SK-N-SH (cell line): ENCODE data around the gene CEP78. TPM values are rescaled to one million over a fixed set of nuclear protein-coding genes. Genes with fewer than 3 reads are reported as not detected.

Experiments used
- CTCF ChIA-PET: fragments of 300-600, 350-600 bp; formaldehyde crosslinking; extraction: SDS; loops from one replicate; lab custom pipeline; 2021; lab: Yijun Ruan, JAX
- POLR2A ChIA-PET: fragments of 350-600 bp; sonication (Branson Sonifier 250); formaldehyde crosslinking; extraction: SDS; loops from one replicate; lab custom pipeline; 2020; ENCODE audit warnings: antibody characterized with exemption, inconsistent platforms; lab: Yijun Ruan, JAX
- DNase-seq: peaks from one replicate; pipeline ENCODE4 v3.0.0; 2012
- H2AFZ ChIP-seq: fragments of 200-600 bp; sonication (generic); 2 replicates; pipeline ENCODE4 v1.8.1; 2016; ENCODE audit warnings: antibody characterized with exemption, mild to moderate bottlenecking, low read depth
- H3F3A ChIP-seq: fragments of 200-600 bp; sonication (generic); replicated peaks from 2 replicates; pipeline ENCODE3; 2016; ENCODE audit warnings: antibody characterized with exemption, mild to moderate bottlenecking; ENCODE audit not compliant: insufficient read depth
- H3K27ac ChIP-seq, 2 experiments: fragments of 200-500 bp in 1 of 2; fragments of 200-600 bp in 1 of 2; sonication (Bioruptor generic) in 1 of 2; sonication (generic), shearing (Covaris generic) in 1 of 2; 2 replicates each; pipeline versions ENCODE4 v1.5.1 to v1.6.1; 2014 to 2016; ENCODE audit warnings: low read depth in 2 of 2, inconsistent platforms in 1 of 2, low read length in 1 of 2, mild to moderate bottlenecking in 1 of 2, mixed read lengths in 1 of 2
- H3K27me3 ChIP-seq: fragments of 200-600 bp; sonication (generic), shearing (Covaris generic); 2 replicates; pipeline ENCODE4 v1.6.1; 2016; ENCODE audit warnings: mixed run types; ENCODE audit not compliant: insufficient read depth
- H3K36me3 ChIP-seq, 2 experiments: fragments of 200-500 bp in 1 of 2; fragments of 200-600 bp in 1 of 2; sonication (Bioruptor generic) in 1 of 2; sonication (generic) in 1 of 2; replicated peaks in 1 of 2; 2 replicates each; pipeline versions ENCODE3 to v1.5.1; 2014 to 2016; ENCODE audit warnings: low read length in 1 of 2, mild to moderate bottlenecking in 1 of 2; ENCODE audit not compliant: insufficient read depth in 2 of 2, control insufficient read depth in 1 of 2
- H3K4me1 ChIP-seq, 2 experiments: fragments of 200-500 bp in 1 of 2; fragments of 200-600 bp in 1 of 2; sonication (Bioruptor generic) in 1 of 2; sonication (generic), shearing (Covaris generic) in 1 of 2; 2 replicates each; pipeline versions ENCODE4 v1.5.1 to v1.6.1; 2014 to 2016; ENCODE audit warnings: low read depth in 1 of 2, low read length in 1 of 2, mixed run types in 1 of 2; ENCODE audit not compliant: insufficient read depth in 2 of 2, control insufficient read depth in 1 of 2
- H3K4me2 ChIP-seq: fragments of 200-600 bp; sonication (generic), shearing (Covaris generic); 2 replicates; pipeline ENCODE4 v1.6.1; 2017; ENCODE audit warnings: mixed run types
- H3K4me3 ChIP-seq, 2 experiments: fragments of 200-500 bp in 1 of 2; fragments of 200-600 bp in 1 of 2; sonication (Bioruptor generic) in 1 of 2; sonication (generic), shearing (Covaris generic) in 1 of 2; 2 replicates each; pipeline versions ENCODE4 v1.5.1 to v1.8.1; 2014 to 2016; ENCODE audit warnings: low read depth in 2 of 2, inconsistent platforms in 1 of 2, low read length in 1 of 2, mild to moderate bottlenecking in 1 of 2, mixed read lengths in 1 of 2, moderate library complexity in 1 of 2
- H3K79me2 ChIP-seq: fragments of 200-600 bp; sonication (generic); 2 replicates; pipeline ENCODE4 v1.8.1; 2017; ENCODE audit warnings: mild to moderate bottlenecking; ENCODE audit not compliant: insufficient read depth
- H3K9ac ChIP-seq: fragments of 200-600 bp; sonication (generic); 2 replicates; pipeline ENCODE4 v1.6.1; 2017; ENCODE audit warnings: mixed run types
- H3K9me2 ChIP-seq: fragments of 200-600 bp; sonication (generic); 2 replicates; pipeline ENCODE4 v1.6.1; 2017; ENCODE audit warnings: mixed run types
- H3K9me3 ChIP-seq: fragments of 200-600 bp; sonication (generic); 2 replicates; pipeline ENCODE4 v1.6.1; 2017; ENCODE audit warnings: mixed run types, mild to moderate bottlenecking, moderate library complexity
- H4K20me1 ChIP-seq: fragments of 200-600 bp; sonication (generic); 2 replicates; pipeline ENCODE4 v1.6.1; 2017; ENCODE audit warnings: mild to moderate bottlenecking, mixed run types; ENCODE audit not compliant: insufficient read depth
- CHD2 ChIP-seq: fragments of 150-350 bp; IDR thresholded peaks from 2 replicates; pipeline ENCODE4 v1.6.1; 2018; ENCODE audit warnings: low read length; ENCODE audit not compliant: partially characterized antibody
- EZH2phosphoT487 ChIP-seq: fragments of 200-600 bp; sonication (generic); IDR thresholded peaks from 2 replicates; pipeline ENCODE4 v1.6.1; 2017; ENCODE audit warnings: low read depth, mixed run types, mild to moderate bottlenecking, antibody characterized with exemption, moderate library complexity, borderline replicate concordance
- FOSL2 ChIP-seq: IDR thresholded peaks from 2 replicates; pipeline ENCODE4 v1.4.0; 2012; ENCODE audit warnings: low read depth, mild to moderate bottlenecking, moderate library complexity, borderline replicate concordance
- FOXJ3 ChIP-seq: sonication (generic); formaldehyde crosslinking; IDR thresholded peaks from 2 replicates; pipeline ENCODE4 v1.5.1; 2020; ENCODE audit warnings: mild to moderate bottlenecking, missing genetic modification reagents
- FOXM1 ChIP-seq: IDR thresholded peaks from 2 replicates; pipeline ENCODE4 v1.4.0; 2012; ENCODE audit warnings: low read depth, mild to moderate bottlenecking
- IRF3 ChIP-seq: fragments of 150-350 bp; IDR thresholded peaks from 2 replicates; pipeline ENCODE4 v1.6.1; 2016; ENCODE audit warnings: mild to moderate bottlenecking, low read depth, low read length
- JUND ChIP-seq: IDR thresholded peaks from 2 replicates; pipeline ENCODE4 v1.4.0; 2012
- MEF2A ChIP-seq: IDR thresholded peaks from 2 replicates; pipeline ENCODE4 v1.4.0; 2012; ENCODE audit warnings: low read depth, borderline replicate concordance
- MXI1 ChIP-seq: IDR thresholded peaks from 2 replicates; pipeline ENCODE4 v1.6.1; 2012; ENCODE audit warnings: mild to moderate bottlenecking, low read depth, low read length, improper control_type of control experiment
- NFIC ChIP-seq: IDR thresholded peaks from 2 replicates; pipeline ENCODE4 v1.4.0; 2012; ENCODE audit warnings: borderline replicate concordance
- NRF1 ChIP-seq: IDR thresholded peaks from 2 replicates; pipeline ENCODE4 v1.6.1; 2012; ENCODE audit warnings: low read depth, mild to moderate bottlenecking, low read length
- POLR2AphosphoS5 ChIP-seq: IDR thresholded peaks from 2 replicates; pipeline ENCODE4 v1.6.1; 2012; ENCODE audit warnings: low read depth, low read length
- RAD21 ChIP-seq: IDR thresholded peaks from 2 replicates; pipeline ENCODE4 v1.6.1; 2012; ENCODE audit warnings: mild to moderate bottlenecking, low read length
- RCOR1 ChIP-seq: fragments of 150-350 bp; IDR thresholded peaks from 2 replicates; pipeline ENCODE4 v1.6.1; 2017; ENCODE audit warnings: antibody characterized with exemption, low read length
- RFX5 ChIP-seq: IDR thresholded peaks from 2 replicates; pipeline ENCODE4 v1.6.1; 2012; ENCODE audit warnings: mild to moderate bottlenecking, improper control_type of control experiment, low read length
- SIN3A ChIP-seq: IDR thresholded peaks from 2 replicates; pipeline ENCODE4 v1.6.1; 2012; ENCODE audit warnings: low read depth, mild to moderate bottlenecking, low read length, moderate library complexity, borderline replicate concordance
- TAF1 ChIP-seq: IDR thresholded peaks from 2 replicates; pipeline ENCODE4 v1.6.1; 2012; ENCODE audit warnings: low read depth, mild to moderate bottlenecking, low read length, moderate library complexity, borderline replicate concordance
- TCF12 ChIP-seq: IDR thresholded peaks from 2 replicates; pipeline ENCODE4 v1.4.0; 2012
- USF2 ChIP-seq: fragments of 150-350 bp; IDR thresholded peaks from 2 replicates; pipeline ENCODE4 v1.6.1; 2017; ENCODE audit warnings: antibody characterized with exemption, low read length, low read depth, borderline replicate concordance
- YY1 ChIP-seq: IDR thresholded peaks from 2 replicates; pipeline ENCODE4 v1.4.0; 2012; ENCODE audit warnings: low read depth, mild to moderate bottlenecking
- WGBS: methylation state at CpG from one replicate; pipeline ENCODE4 v1.1.6; 2017; ENCODE audit warnings: low lambda C conversion rate; 5-methylcytosine and 5-hydroxymethylcytosine counted together
- polyA plus RNA-seq, 3 experiments: library from polyadenylated mRNA; depleted of rRNA; stranded (reverse); fragments of >200 nt; gene quantifications; 2 replicates each; pipeline ENCODE4 v1.2.3, GENCODE V29; 2012
- TF ChIP-seq, protein P1 (sequence below): IDR thresholded peaks from 2 replicates; pipeline ENCODE4 v1.4.0; 2012; ENCODE audit warnings: low read depth, borderline replicate concordance
- TF ChIP-seq, protein P2 (sequence below): IDR thresholded peaks from 2 replicates; pipeline ENCODE4 v1.4.0; 2012; ENCODE audit warnings: low read depth
- TF ChIP-seq, protein P3 (sequence below): fragments of 200-600 bp; sonication (generic); IDR thresholded peaks from 2 replicates; pipeline ENCODE4 v1.6.1; 2017; ENCODE audit warnings: antibody characterized with exemption, mild to moderate bottlenecking, moderate library complexity
- TF ChIP-seq, protein P4 (sequence below): IDR thresholded peaks from 2 replicates; pipeline ENCODE4; 2012

The CEP78 gene
- polyA plus RNA-seq, 1 of the 3 experiments (the other 2 are of a cell fraction): 6.2 TPM

DNA sequence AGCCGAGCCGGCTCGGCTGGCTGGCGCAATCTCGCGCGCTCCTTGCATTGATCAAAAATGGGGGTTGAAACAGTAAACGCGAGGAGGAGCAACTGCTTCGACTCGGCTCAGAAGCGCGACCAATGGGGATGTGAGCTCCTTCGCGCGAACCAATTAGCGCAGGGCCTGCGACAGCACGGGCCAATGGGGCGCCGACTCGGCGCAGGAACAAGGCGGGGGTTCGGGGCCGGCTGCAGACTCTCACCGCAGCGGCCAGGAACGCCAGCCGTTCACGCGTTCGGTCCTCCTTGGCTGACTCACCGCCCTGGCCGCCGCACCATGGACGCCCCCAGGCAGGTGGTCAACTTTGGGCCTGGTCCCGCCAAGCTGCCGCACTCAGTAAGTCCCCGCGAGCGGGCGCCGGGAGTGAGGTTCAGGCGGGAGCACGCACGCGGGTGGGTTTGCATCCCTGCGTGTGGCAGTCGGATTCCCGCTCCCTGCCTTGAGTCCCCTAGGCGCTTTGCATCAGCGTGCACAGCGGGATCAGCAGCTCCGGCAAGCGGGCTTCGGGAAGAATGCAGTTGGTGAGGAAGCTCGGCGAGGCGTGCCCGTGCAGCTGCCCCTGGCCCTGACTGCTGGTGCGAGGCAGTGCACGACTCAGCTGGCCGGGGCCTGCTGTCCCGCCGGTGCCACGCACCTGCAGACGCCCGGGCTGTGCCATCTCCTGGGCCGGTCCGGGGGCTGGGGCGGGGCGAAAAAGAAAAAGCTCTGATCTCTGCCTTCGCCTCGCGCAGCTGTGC lies 61.2 kb downstream of the CEP78 start, which contains the start of gene PSAT1:
Gene PSAT1 (plus strand): TSS at position 233 of the 779 bp plus-strand sequence. CDS start 86 bp downstream, at position 319.
- WGBS: 0% methylated on average over 12 of the region's 76 CpGs
- ChIA-PET POLR2A (interaction anchor here (0.6 to 3.1 kb wide), 20 partner anchors 8 to 400 kb away, joined by 3 to 23 read pairs (median 4); partner anchors contain the start of gene CEP78), CTCF (interaction anchor here (0.7 to 3.5 kb wide), 14 partner anchors 10 to 74 kb away, joined by 3 to 9 read pairs (median 3); no protein-coding TSS in a partner anchor)
- Histone ChIP-seq H3K79me2 (peaks cover 5% of the 10 kb centered on the region), H3K9me3 (no peaks in the 10 kb centered on the region), H3K36me3 (peaks cover 11 to 16% of the 10 kb centered on the region in 2 experiments), H3K27me3 (no peaks in the 10 kb centered on the region), H3K4me1 (peaks cover 4 to 14% of the 10 kb centered on the region in 2 experiments; a peak in 2 of 4 replicates), H3K4me3 (peak within 1 kb of the TSS; percentile 92 to 93), H2AFZ (peak within 1 kb of the TSS; percentile 95), H3K9me2 (no peaks in the 10 kb centered on the region), H3K27ac (peak within 1 kb of the TSS; percentile 55 to 95), H3K4me2 (peak within 1 kb of the TSS; percentile 87), H3K9ac (peak within 1 kb of the TSS; percentile 70), H3F3A (no peaks in the 10 kb centered on the region), H4K20me1 (no peaks in the 10 kb centered on the region)
- DNase-seq: peak; percentile 98
- TF ChIP-seq TAF1: peak; percentile 63; the same call in 1 of the 2 replicates
- peak; percentile 78 for TF ChIP-seq POLR2AphosphoS5
- TF ChIP-seq, protein P1, sequence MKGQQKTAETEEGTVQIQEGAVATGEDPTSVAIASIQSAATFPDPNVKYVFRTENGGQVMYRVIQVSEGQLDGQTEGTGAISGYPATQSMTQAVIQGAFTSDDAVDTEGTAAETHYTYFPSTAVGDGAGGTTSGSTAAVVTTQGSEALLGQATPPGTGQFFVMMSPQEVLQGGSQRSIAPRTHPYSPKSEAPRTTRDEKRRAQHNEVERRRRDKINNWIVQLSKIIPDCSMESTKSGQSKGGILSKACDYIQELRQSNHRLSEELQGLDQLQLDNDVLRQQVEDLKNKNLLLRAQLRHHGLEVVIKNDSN: no peak
- no peak for TF ChIP-seq FOXM1
- TF ChIP-seq EZH2phosphoT487: no peak
- TF ChIP-seq IRF3: peak; percentile 73
- TF ChIP-seq, protein P2, sequence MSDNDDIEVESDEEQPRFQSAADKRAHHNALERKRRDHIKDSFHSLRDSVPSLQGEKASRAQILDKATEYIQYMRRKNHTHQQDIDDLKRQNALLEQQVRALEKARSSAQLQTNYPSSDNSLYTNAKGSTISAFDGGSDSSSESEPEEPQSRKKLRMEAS: peak; percentile 45
- TF ChIP-seq FOXJ3 (CRISPR knock-in tag): peak; percentile 14; the same call in 1 of the 2 replicates
- no peak for TF ChIP-seq TCF12
- peak; percentile 40; the same call in 1 of the 2 replicates for TF ChIP-seq YY1
- peak; percentile 95 for TF ChIP-seq CHD2
- peak; percentile 92 for TF ChIP-seq RFX5
- TF ChIP-seq, protein P3, sequence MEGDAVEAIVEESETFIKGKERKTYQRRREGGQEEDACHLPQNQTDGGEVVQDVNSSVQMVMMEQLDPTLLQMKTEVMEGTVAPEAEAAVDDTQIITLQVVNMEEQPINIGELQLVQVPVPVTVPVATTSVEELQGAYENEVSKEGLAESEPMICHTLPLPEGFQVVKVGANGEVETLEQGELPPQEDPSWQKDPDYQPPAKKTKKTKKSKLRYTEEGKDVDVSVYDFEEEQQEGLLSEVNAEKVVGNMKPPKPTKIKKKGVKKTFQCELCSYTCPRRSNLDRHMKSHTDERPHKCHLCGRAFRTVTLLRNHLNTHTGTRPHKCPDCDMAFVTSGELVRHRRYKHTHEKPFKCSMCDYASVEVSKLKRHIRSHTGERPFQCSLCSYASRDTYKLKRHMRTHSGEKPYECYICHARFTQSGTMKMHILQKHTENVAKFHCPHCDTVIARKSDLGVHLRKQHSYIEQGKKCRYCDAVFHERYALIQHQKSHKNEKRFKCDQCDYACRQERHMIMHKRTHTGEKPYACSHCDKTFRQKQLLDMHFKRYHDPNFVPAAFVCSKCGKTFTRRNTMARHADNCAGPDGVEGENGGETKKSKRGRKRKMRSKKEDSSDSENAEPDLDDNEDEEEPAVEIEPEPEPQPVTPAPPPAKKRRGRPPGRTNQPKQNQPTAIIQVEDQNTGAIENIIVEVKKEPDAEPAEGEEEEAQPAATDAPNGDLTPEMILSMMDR: peak; percentile 17; the same call in 1 of the 2 replicates
- no peak for TF ChIP-seq USF2
- TF ChIP-seq, protein P4, sequence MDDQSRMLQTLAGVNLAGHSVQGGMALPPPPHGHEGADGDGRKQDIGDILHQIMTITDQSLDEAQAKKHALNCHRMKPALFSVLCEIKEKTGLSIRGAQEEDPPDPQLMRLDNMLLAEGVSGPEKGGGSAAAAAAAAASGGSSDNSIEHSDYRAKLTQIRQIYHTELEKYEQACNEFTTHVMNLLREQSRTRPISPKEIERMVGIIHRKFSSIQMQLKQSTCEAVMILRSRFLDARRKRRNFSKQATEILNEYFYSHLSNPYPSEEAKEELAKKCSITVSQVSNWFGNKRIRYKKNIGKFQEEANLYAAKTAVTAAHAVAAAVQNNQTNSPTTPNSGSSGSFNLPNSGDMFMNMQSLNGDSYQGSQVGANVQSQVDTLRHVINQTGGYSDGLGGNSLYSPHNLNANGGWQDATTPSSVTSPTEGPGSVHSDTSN: no peak
- no peak for TF ChIP-seq MEF2A
- peak; percentile 68 for TF ChIP-seq MXI1
- TF ChIP-seq RAD21: 0 out of 2 replicates have a peak, but pooled peaks have one; percentile 2
- peak; percentile 5; the same call in 1 of the 2 replicates for TF ChIP-seq NFIC
- TF ChIP-seq NRF1: peak; percentile 50
- no peak for TF ChIP-seq JUND
- no peak for TF ChIP-seq RCOR1
- peak; percentile 25; the same call in 1 of the 2 replicates for TF ChIP-seq FOSL2
- TF ChIP-seq SIN3A: peak; percentile 27; the same call in 1 of the 2 replicates
